K562 (cell line): ENCODE data around the gene RGS3. TPM values are rescaled to one million over a fixed set of nuclear protein-coding genes. Genes with fewer than 3 reads are reported as not detected.
A peak's percentile ranks its signal among the peaks of the same experiment; 100 is the strongest.

Experiments used
- ATAC-seq: fragments of 200-7000 bp; cut with Tn5 transposase; 3 replicates; pipeline ENCODE4 v1.9.1; 2020; ENCODE audit warnings: moderate library complexity
- BruUV-seq: library from RNA; stranded (reverse); fragments of 400-500 nt; replicated peaks from 2 replicates; lab custom pipeline; 2021; lab: Mats Ljungman, UMichigan
- CTCF ChIA-PET: fragments of 300-600 bp; formaldehyde crosslinking; extraction: SDS; loops from one replicate; lab custom pipeline; 2021; ENCODE audit warnings: low intra/inter-chr PET ratio; lab: Yijun Ruan, JAX
- POLR2A ChIA-PET: fragments of 300-600, 350-650 bp; sonication (Branson Sonifier 250); formaldehyde crosslinking; extraction: SDS; loops from one replicate; lab custom pipeline; 2021; ENCODE audit warnings: antibody characterized with exemption, inconsistent platforms; lab: Yijun Ruan, JAX
- DNase-seq, 4 experiments: peaks; one replicate each; pipeline versions ENCODE4 v3.0.0 to v3.0.0-alpha.2; 2011 to 2018; ENCODE audit warnings: low spot score in 3 of 4, mixed read lengths in 3 of 4; ENCODE audit errors: extremely low read depth in 1 of 4
- FAIRE-seq: peaks from 2 replicates; lab custom pipeline; 2011; peaks lifted over from hg19 to GRCh38; lab: Jason Lieb, UNC
- H2AFZ ChIP-seq: 2 replicates; pipeline ENCODE4 v1.6.0; 2011; ENCODE audit warnings: low read depth, low read length, control low read depth, inconsistent platforms
- H3K27ac ChIP-seq: fragments of 200-600 bp; 3 replicates; pipeline ENCODE4 v1.8.0; 2011; ENCODE audit warnings: low read depth, mild to moderate bottlenecking, control low read depth, inconsistent platforms, low read length, moderate library complexity, mixed read lengths; ENCODE audit errors: extremely low read depth
- H3K27me3 ChIP-seq, 2 experiments: fragments of 300-600 bp in 1 of 2; 2 replicates in 1 of 2; 3 replicates in 1 of 2; pipeline versions ENCODE4 v1.6.0 to v1.8.0; 2011; ENCODE audit warnings: inconsistent platforms in 2 of 2, low read length in 2 of 2, mild to moderate bottlenecking in 1 of 2, mixed read lengths in 1 of 2, moderate library complexity in 1 of 2; ENCODE audit not compliant: control insufficient read depth in 2 of 2, insufficient read depth in 2 of 2
- H3K36me3 ChIP-seq: fragments of 300-600 bp; 3 replicates; pipeline ENCODE4 v1.8.0; 2011; ENCODE audit warnings: mild to moderate bottlenecking, low read length, inconsistent platforms; ENCODE audit not compliant: control insufficient read depth, insufficient read depth
- H3K4me1 ChIP-seq, 2 experiments: fragments of 200-600 bp in 1 of 2; replicated peaks in 1 of 2; 2 replicates in 1 of 2; 3 replicates in 1 of 2; pipeline versions ENCODE4 v1.5.1 to v1.8.0; 2011; ENCODE audit warnings: inconsistent platforms in 2 of 2, low read length in 2 of 2, mild to moderate bottlenecking in 1 of 2, mixed read lengths in 1 of 2, moderate library complexity in 1 of 2; ENCODE audit not compliant: control insufficient read depth in 2 of 2, insufficient read depth in 2 of 2
- H3K4me2 ChIP-seq: 2 replicates; pipeline ENCODE4 v1.6.1; 2011; ENCODE audit warnings: low read length, control low read depth, inconsistent platforms, mixed read lengths; ENCODE audit not compliant: insufficient read depth
- H3K4me3 ChIP-seq: fragments of 200-600 bp; sonication (generic), shearing (Covaris generic); 2 replicates; pipeline ENCODE4 v1.5.1; 2016; ENCODE audit warnings: control low read depth, inconsistent platforms
- H3K79me2 ChIP-seq: fragments of 200-600 bp; 3 replicates; pipeline ENCODE4 v1.8.0; 2011; ENCODE audit warnings: low read length, inconsistent platforms; ENCODE audit not compliant: control insufficient read depth, insufficient read depth
- H3K9ac ChIP-seq, 2 experiments: 2 replicates each; pipeline versions ENCODE4 v1.6.0 to v1.6.1; 2011; ENCODE audit warnings: low read depth in 2 of 2, low read length in 2 of 2, control low read depth in 1 of 2, inconsistent platforms in 1 of 2, mild to moderate bottlenecking in 1 of 2, mixed read lengths in 1 of 2; ENCODE audit not compliant: insufficient read depth in 1 of 2
- H3K9me1 ChIP-seq: one replicate; pipeline ENCODE4 v1.6.0; 2011; ENCODE audit warnings: inconsistent platforms, mild to moderate bottlenecking, low read length, moderate library complexity; ENCODE audit not compliant: control insufficient read depth, insufficient read depth
- H3K9me3 ChIP-seq: replicated peaks from 2 replicates; pipeline ENCODE4 v1.5.1; 2011; ENCODE audit warnings: low read depth, low read length, inconsistent platforms; ENCODE audit not compliant: control insufficient read depth, insufficient read depth
- H4K20me1 ChIP-seq: replicated peaks from 2 replicates; pipeline ENCODE4 v1.6.1; 2011; ENCODE audit warnings: low read length, inconsistent platforms, mixed read lengths; ENCODE audit not compliant: control insufficient read depth, insufficient read depth
- CREM ChIP-seq: IDR thresholded peaks from 2 replicates; pipeline ENCODE4 v1.6.1; 2014; ENCODE audit warnings: antibody characterized with exemption, low read depth
- DDX20 ChIP-seq: fragments of 450-650 bp; IDR thresholded peaks from 2 replicates; pipeline ENCODE4 v1.6.1; 2016; ENCODE audit warnings: missing genetic modification characterization, low read depth, mild to moderate bottlenecking, missing compliant biosample characterization, moderate library complexity
- PHF8 ChIP-seq: fragments of 200-600 bp; sonication (generic); IDR thresholded peaks from 2 replicates; pipeline ENCODE4 v1.6.1; 2012; ENCODE audit warnings: mixed run types, mild to moderate bottlenecking, inconsistent platforms, low read length, moderate library complexity, borderline replicate concordance
- RBM25 ChIP-seq: fragments of 200-400 bp; formaldehyde crosslinking; IDR thresholded peaks from 2 replicates; pipeline ENCODE4 v1.6.1; 2018; ENCODE audit warnings: low read length, low read depth, moderate library complexity; ENCODE audit not compliant: severe bottlenecking
- WHSC1 ChIP-seq: IDR thresholded peaks from one replicate; pipeline ENCODE4 v1.6.1; 2012; ENCODE audit warnings: low read length, control low read depth, inconsistent platforms
- ZC3H11A ChIP-seq: IDR thresholded peaks from 2 replicates; pipeline ENCODE4 v1.6.1; 2012; ENCODE audit warnings: low read depth, low read length, improper control_type of control experiment
- ZFPM2 ChIP-seq: fragments of 250-450 bp; sonication (Bioruptor Pico); IDR thresholded peaks from 2 replicates; pipeline ENCODE4 v1.5.1; 2022; ENCODE audit warnings: mild to moderate bottlenecking
- ZNF184 ChIP-seq: sonication (generic); formaldehyde crosslinking; IDR thresholded peaks from 2 replicates; pipeline ENCODE4 v1.5.0; 2020; ENCODE audit warnings: missing genetic modification reagents
- ZNF347 ChIP-seq: fragments of 450-650 bp; formaldehyde crosslinking; IDR thresholded peaks from 2 replicates; pipeline ENCODE4 v1.4.0; 2020; ENCODE audit warnings: low read depth, mild to moderate bottlenecking, moderate library complexity
- WGBS: fragments of 100-300 bp; shearing (Covaris generic); methylation state at CpG from one replicate; pipeline ENCODE4 v1.1.6; 2016; ENCODE audit warnings: low coverage, mixed read lengths; ENCODE audit not compliant: insufficient coverage; ENCODE audit errors: missing lambda C conversion rate; 5-methylcytosine and 5-hydroxymethylcytosine counted together
- in situ Hi-C: fragments of 300-500 bp; cut with MboI; formaldehyde crosslinking; loops from 4 replicates; pipeline ENCODE4 v1.15.0; 2018; ENCODE audit warnings: inconsistent platforms, mixed read lengths
- intact Hi-C: fragments of 100-400 bp; cut with micrococcal nuclease; formaldehyde crosslinking; loops from 2 replicates; pipeline ENCODE4 v1.14.2; 2022
- polyA plus RNA-seq, 8 experiments: library from polyadenylated mRNA; depleted of rRNA in 4 of 8; stranded (reverse) in 5 of 8; unstranded in 3 of 8; fragments of >200 nt; fragmentation: Nextera tagmentation in 2 of 8; fragmentation: Illumina TruSeq in 1 of 8; extraction: Ambion mirVana in 2 of 8; extraction: Trizol in 1 of 8; gene quantifications; 2 replicates each; pipeline versions ENCODE4 v1.2.1 to v1.2.3, GENCODE V29; 2011 to 2014; ENCODE audit warnings: inconsistent platforms in 1 of 8, missing spikeins in 1 of 8
- total RNA-seq, 7 experiments: library from RNA; depleted of rRNA in 6 of 7; stranded (reverse); fragments of >200 nt in 6 of 7; fragmentation: Illumina TruSeq in 2 of 7; extraction: Trizol in 2 of 7; gene quantifications; 2 replicates each; pipeline versions ENCODE4 v1.2.1 to v1.2.3, GENCODE V29; 2011 to 2021; ENCODE audit warnings: low replicate concordance in 1 of 7

Gene RGS3
- total and polyA plus RNA-seq, 9 of the 15 experiments (the other 6 are each of a cell fraction or from before 2014, with no cell fraction given) = 0.08 to 2.9 (median 0.95) TPM

DNA sequence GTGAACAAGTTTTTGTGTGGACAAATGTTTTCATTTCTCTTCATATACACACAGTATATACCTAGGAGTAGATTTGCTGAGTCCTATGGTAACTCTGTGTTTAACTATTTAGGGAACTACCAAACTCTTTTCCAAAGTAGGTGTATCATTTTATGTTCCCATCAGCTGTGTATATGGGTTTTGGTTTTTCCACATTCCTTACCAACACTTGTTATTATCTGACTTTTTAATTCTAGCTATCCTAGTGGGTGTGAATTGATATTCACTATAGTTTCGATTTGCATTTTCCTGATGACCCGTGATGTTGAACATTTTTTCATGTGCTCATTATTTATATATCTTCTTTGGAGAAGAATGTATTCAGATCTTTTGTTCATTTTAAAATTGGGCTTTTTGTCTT is 3.7 kb downstream of the RGS3 start:
- no peaks in the 10 kb centered on the region for H3K79me2 ChIP-seq
- TF ChIP-seq CREM (no peak), ZNF184 (CRISPR knock-in tag) (peak; percentile 83; the same call in 1 of the 2 replicates), WHSC1 (no peak), ZNF347 (CRISPR knock-in tag) (no peak), DDX20 (no peak), ZC3H11A (no peak), RBM25 (peak; percentile 78), ZFPM2 (CRISPR knock-in tag) (no peak), PHF8 (no peak)

More for the DNA sequence above, 3.7 kb downstream of the RGS3 start:
- ChIA-PET POLR2A (interaction anchor here (1.1 to 1.4 kb wide), 2 partner anchors 12 to 76 kb away, joined by 3 read pairs; no protein-coding TSS in a partner anchor), CTCF (no interaction called here)
- no peaks in the 10 kb centered on the region for H3K9me1 ChIP-seq
- in situ Hi-C loops = no loop called here
- ATAC-seq (no peak), DNase-seq (no peak), FAIRE-seq (no peak)
- H4K20me1 ChIP-seq = peaks cover 5% of the 10 kb centered on the region; the same call in 1 of the 2 replicates
- H3K27me3 ChIP-seq = peaks cover 26 to 37% of the 10 kb centered on the region in 2 experiments; a peak in 4 of 5 replicates
- no peak overlapping the region for H3K27ac ChIP-seq
- H3K9ac ChIP-seq = no peak overlapping the region
- H2AFZ ChIP-seq = no peak overlapping the region
- no TSS peak for BruUV-seq
- 0 out of 2 replicates have a peak, but pooled peaks cover 4% of the 10 kb centered on the region for H3K9me3 ChIP-seq
- intact Hi-C loops = no loop called here
- no peak overlapping the region for H3K4me3 ChIP-seq
- H3K4me1 ChIP-seq = peaks cover 0 to 8% of the 10 kb centered on the region in 2 experiments; a peak in 2 of 5 replicates
- no peak overlapping the region for H3K4me2 ChIP-seq
- H3K36me3 ChIP-seq = no peaks in the 10 kb centered on the region
- WGBS = 15% methylated on average over 2 of the region's 2 CpGs
